Measurements from ENCODE around the gene CAPN7.

The CAPN7 gene

DNA sequence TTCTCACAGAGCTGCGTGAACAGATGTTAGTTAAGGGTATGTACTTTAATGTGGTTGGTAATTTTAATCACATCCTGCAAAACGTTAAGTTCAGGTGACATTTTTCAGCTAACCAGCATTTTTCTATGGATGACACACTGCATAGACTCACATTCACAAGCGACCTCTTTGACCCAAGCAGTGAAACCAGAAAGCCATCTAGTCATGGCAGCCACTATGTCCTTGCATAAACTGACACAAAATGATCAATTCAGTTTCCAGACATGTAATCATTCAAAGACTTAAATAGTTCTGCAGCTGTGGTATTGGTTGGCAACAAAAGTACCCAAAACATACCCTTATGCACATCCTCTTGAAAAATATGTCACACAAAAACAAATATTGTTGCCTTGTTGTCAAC, 7.4 kb upstream of the CAPN7 start:
- H3K27me3 ChIP-seq (ENCODE audit: insufficient read depth, poor library complexity, severe bottlenecking) = no peaks in the 10 kb centered on the region
- TF ChIP-seq POLR2AphosphoS5 (IDR thresholded peaks at IDR 0.05; ENCODE audit: low read depth) (no peak), SPI1 (IDR thresholded peaks at IDR 0.05; ENCODE audit: borderline replicate concordance, low read depth) (no peak), REST (IDR thresholded peaks at IDR 0.05; ENCODE audit: insufficient replicate concordance, low read depth) (no peak), CTCF (IDR thresholded peaks at IDR 0.05; ENCODE audit: insufficient read depth, low read length) (no peak), GABPA (IDR thresholded peaks at IDR 0.05; ENCODE audit: low read depth) (no peak)
- no peak overlapping the region for H3K4me3 ChIP-seq (replicated peaks; ENCODE audit: insufficient read depth, low read length)
- no peak overlapping the region for H3K27ac ChIP-seq (replicated peaks)
- no peak for DNase-seq (ENCODE audit: low read depth in 1 of 2, low spot score in 1 of 2)

DNA sequence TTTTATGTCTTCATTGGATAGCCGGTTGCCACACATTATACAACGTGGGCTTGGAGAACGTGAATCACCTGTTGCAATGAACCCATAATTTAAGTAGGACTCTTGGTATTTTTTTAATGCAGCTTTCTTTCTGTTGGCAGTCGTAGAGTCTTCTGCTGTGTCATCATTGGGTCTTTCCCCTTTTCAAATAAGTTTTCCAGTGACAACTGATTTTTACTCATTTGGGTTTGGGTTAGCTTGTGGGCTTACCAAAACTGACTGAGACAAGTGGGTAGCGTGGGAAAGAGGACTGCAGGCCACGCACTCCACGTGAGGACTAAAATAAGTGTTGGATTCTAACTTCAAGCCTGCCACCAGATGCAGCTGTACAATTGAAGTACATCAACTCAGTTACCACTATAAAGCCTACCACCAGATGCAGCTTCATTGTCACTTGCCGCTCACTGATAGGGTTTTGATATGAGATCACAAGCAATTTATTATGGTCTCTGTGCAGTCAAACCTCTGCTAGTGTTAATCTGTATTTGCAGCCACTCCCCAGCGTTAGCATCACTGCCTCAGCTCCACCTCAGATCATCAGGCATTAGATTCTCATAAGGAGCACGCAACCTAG, 6.4 kb upstream of the CAPN7 start:
- TF ChIP-seq CTCF (IDR thresholded peaks at IDR 0.05; ENCODE audit: insufficient read depth, low read length) = no peak
- no peak for TF ChIP-seq GABPA (IDR thresholded peaks at IDR 0.05; ENCODE audit: low read depth)
- no peak for TF ChIP-seq POLR2AphosphoS5 (IDR thresholded peaks at IDR 0.05; ENCODE audit: low read depth)
- no peak for TF ChIP-seq SPI1 (IDR thresholded peaks at IDR 0.05; ENCODE audit: borderline replicate concordance, low read depth)
- no peak for TF ChIP-seq REST (IDR thresholded peaks at IDR 0.05; ENCODE audit: insufficient replicate concordance, low read depth)
- DNase-seq (ENCODE audit: low read depth in 1 of 2, low spot score in 1 of 2) = no peak
- Histone ChIP-seq H3K4me3 (replicated peaks; ENCODE audit: insufficient read depth, low read length) (no peak overlapping the region), H3K27ac (replicated peaks) (no peak overlapping the region), H3K27me3 (ENCODE audit: insufficient read depth, poor library complexity, severe bottlenecking) (no peaks in the 10 kb centered on the region)

- Histone ChIP-seq H3K27me3 (ENCODE audit: insufficient read depth, poor library complexity, severe bottlenecking) (no peaks in the 10 kb centered on the region), H3K27ac (replicated peaks) (no peak overlapping the region), H3K4me3 (replicated peaks; ENCODE audit: insufficient read depth, low read length) (no peak overlapping the region)
- TF ChIP-seq GABPA (IDR thresholded peaks at IDR 0.05; ENCODE audit: low read depth) = no peak
- TF ChIP-seq POLR2AphosphoS5 (IDR thresholded peaks at IDR 0.05; ENCODE audit: low read depth) = no peak
- no peak for TF ChIP-seq CTCF (IDR thresholded peaks at IDR 0.05; ENCODE audit: insufficient read depth, low read length)
- TF ChIP-seq SPI1 (IDR thresholded peaks at IDR 0.05; ENCODE audit: borderline replicate concordance, low read depth) = no peak
- TF ChIP-seq REST (IDR thresholded peaks at IDR 0.05; ENCODE audit: insufficient replicate concordance, low read depth) = no peak
- DNase-seq (ENCODE audit: low read depth in 1 of 2, low spot score in 1 of 2) = no peak
These were observed 2.0 kb upstream of the CAPN7 start for GRCh38 chr3:15204005-15204404.
